Measurements from ENCODE around the gene ATF2.
"Not testable (repeated sequence)": the region's sequence is repeated elsewhere in the genome, so short reads cannot be mapped to it uniquely, and the experiment has no call there.

Gene ATF2

GRCh38 chr2:175131252-175131651 lies 36.8 kb downstream of the ATF2 start:
- H3K36me3 ChIP-seq (ENCODE audit: control insufficient read depth, low read depth, low read length): peaks cover 32% of the 10 kb centered on the region
- no peak overlapping the region for H3K4me3 ChIP-seq (ENCODE audit: low read length)
- H3K4me1 ChIP-seq (ENCODE audit: control insufficient read depth, low read depth, low read length): peaks cover 15% of the 10 kb centered on the region

GRCh38 chr2:175126661-175127060 lies 41.3 kb downstream of the ATF2 start:
- no peaks in the 10 kb centered on the region for H3K27me3 ChIP-seq (ENCODE audit: control insufficient read depth, insufficient read depth, low read length)
- peaks cover 5% of the 10 kb centered on the region for H3K4me1 ChIP-seq (ENCODE audit: control insufficient read depth, low read depth, low read length)
- H3K9me3 ChIP-seq (ENCODE audit: control insufficient read depth, low read depth, low read length): no peaks in the 10 kb centered on the region
- H3K27ac ChIP-seq (ENCODE audit: low read length): no peak overlapping the region
- H3K4me3 ChIP-seq (ENCODE audit: low read length): no peak overlapping the region
- H3K9ac ChIP-seq (ENCODE audit: low read length): no peak overlapping the region
- H3K36me3 ChIP-seq (ENCODE audit: control insufficient read depth, low read depth, low read length): peaks cover 26% of the 10 kb centered on the region

More at GRCh38 chr2:175131252-175131651, 36.8 kb downstream of the ATF2 start:
- Histone ChIP-seq H3K27ac (ENCODE audit: low read length) (no peak overlapping the region), H3K9ac (ENCODE audit: low read length) (no peak overlapping the region), H3K9me3 (ENCODE audit: control insufficient read depth, low read depth, low read length) (no peaks in the 10 kb centered on the region), H3K27me3 (ENCODE audit: control insufficient read depth, insufficient read depth, low read length) (no peaks in the 10 kb centered on the region)

- Histone ChIP-seq H3K9ac (ENCODE audit: low read length) (no peak overlapping the region), H3K4me3 (ENCODE audit: low read length) (no peak overlapping the region), H3K27ac (ENCODE audit: low read length) (no peak overlapping the region), H3K9me3 (ENCODE audit: control insufficient read depth, low read depth, low read length) (no peaks in the 10 kb centered on the region), H3K27me3 (ENCODE audit: control insufficient read depth, insufficient read depth, low read length) (no peaks in the 10 kb centered on the region), H3K36me3 (ENCODE audit: control insufficient read depth, low read depth, low read length) (peaks cover 20% of the 10 kb centered on the region), H3K4me1 (ENCODE audit: control insufficient read depth, low read depth, low read length) (no peaks in the 10 kb centered on the region)
Observed at GRCh38 chr2:175123254-175123653, 44.7 kb downstream of the ATF2 start.

GRCh38 chr2:175111200-175111657 lies 56.8 kb downstream of the ATF2 start:
- Histone ChIP-seq H3K4me1 (ENCODE audit: control insufficient read depth, low read depth, low read length) (no peaks in the 10 kb centered on the region), H3K27ac (ENCODE audit: low read length) (no peak overlapping the region), H3K27me3 (ENCODE audit: control insufficient read depth, insufficient read depth, low read length) (no peaks in the 10 kb centered on the region), H3K36me3 (ENCODE audit: control insufficient read depth, low read depth, low read length) (peaks cover 50% of the 10 kb centered on the region), H3K4me3 (ENCODE audit: low read length) (no peak overlapping the region), H3K9me3 (ENCODE audit: control insufficient read depth, low read depth, low read length) (peaks cover 4% of the 10 kb centered on the region), H3K9ac (ENCODE audit: low read length) (no peak overlapping the region)

GRCh38 chr2:175108091-175108490 lies 59.9 kb downstream of the ATF2 start:
- not testable (repeated sequence) for H3K27ac ChIP-seq (ENCODE audit: low read length); H3K9ac ChIP-seq (ENCODE audit: low read length)
- H3K36me3 ChIP-seq (ENCODE audit: control insufficient read depth, low read depth, low read length): peaks cover 28% of the 10 kb centered on the region

GRCh38 chr2:175107146-175107545 lies 60.9 kb downstream of the ATF2 start:
- Histone ChIP-seq H3K27ac (ENCODE audit: low read length) (no peak overlapping the region), H3K4me3 (ENCODE audit: low read length) (no peak overlapping the region)

More at GRCh38 chr2:175108091-175108490, 59.9 kb downstream of the ATF2 start:
- H3K4me3 ChIP-seq (ENCODE audit: low read length); H3K27me3 ChIP-seq (ENCODE audit: control insufficient read depth, insufficient read depth, low read length); H3K4me1 ChIP-seq (ENCODE audit: control insufficient read depth, low read depth, low read length); H3K9me3 ChIP-seq (ENCODE audit: control insufficient read depth, low read depth, low read length): not testable (repeated sequence)

GRCh38 chr2:175103191-175103590 lies 64.8 kb downstream of the ATF2 start:
- peaks cover 8% of the 10 kb centered on the region for H3K36me3 ChIP-seq (ENCODE audit: control insufficient read depth, low read depth, low read length)

More at GRCh38 chr2:175107146-175107545, 60.9 kb downstream of the ATF2 start:
- H3K4me1 ChIP-seq (ENCODE audit: control insufficient read depth, low read depth, low read length): no peaks in the 10 kb centered on the region
- H3K9me3 ChIP-seq (ENCODE audit: control insufficient read depth, low read depth, low read length): peaks cover 4% of the 10 kb centered on the region
- H3K27me3 ChIP-seq (ENCODE audit: control insufficient read depth, insufficient read depth, low read length): no peaks in the 10 kb centered on the region
- no peak overlapping the region for H3K9ac ChIP-seq (ENCODE audit: low read length)
- H3K36me3 ChIP-seq (ENCODE audit: control insufficient read depth, low read depth, low read length): peaks cover 24% of the 10 kb centered on the region

GRCh38 chr2:175101514-175101913 lies 66.5 kb downstream of the ATF2 start:
- Histone ChIP-seq H3K27ac (ENCODE audit: low read length) (no peak overlapping the region), H3K9ac (ENCODE audit: low read length) (no peak overlapping the region), H3K9me3 (ENCODE audit: control insufficient read depth, low read depth, low read length) (no peaks in the 10 kb centered on the region), H3K36me3 (ENCODE audit: control insufficient read depth, low read depth, low read length) (peaks cover 24% of the 10 kb centered on the region), H3K27me3 (ENCODE audit: control insufficient read depth, insufficient read depth, low read length) (no peaks in the 10 kb centered on the region), H3K4me1 (ENCODE audit: control insufficient read depth, low read depth, low read length) (no peaks in the 10 kb centered on the region), H3K4me3 (ENCODE audit: low read length) (no peak overlapping the region)

More at GRCh38 chr2:175103191-175103590, 64.8 kb downstream of the ATF2 start:
- H3K4me1 ChIP-seq (ENCODE audit: control insufficient read depth, low read depth, low read length): no peaks in the 10 kb centered on the region
- H3K9ac ChIP-seq (ENCODE audit: low read length): no peak overlapping the region
- H3K27me3 ChIP-seq (ENCODE audit: control insufficient read depth, insufficient read depth, low read length): no peaks in the 10 kb centered on the region
- no peak overlapping the region for H3K27ac ChIP-seq (ENCODE audit: low read length)
- no peaks in the 10 kb centered on the region for H3K9me3 ChIP-seq (ENCODE audit: control insufficient read depth, low read depth, low read length)
- no peak overlapping the region for H3K4me3 ChIP-seq (ENCODE audit: low read length)

GRCh38 chr2:175097297-175097696 lies 70.7 kb downstream of the ATF2 start:
- no peak overlapping the region for H3K4me3 ChIP-seq (ENCODE audit: low read length)
- no peaks in the 10 kb centered on the region for H3K9me3 ChIP-seq (ENCODE audit: control insufficient read depth, low read depth, low read length)
- H3K27ac ChIP-seq (ENCODE audit: low read length): no peak overlapping the region
- H3K4me1 ChIP-seq (ENCODE audit: control insufficient read depth, low read depth, low read length): no peaks in the 10 kb centered on the region
- no peak overlapping the region for H3K9ac ChIP-seq (ENCODE audit: low read length)
- H3K27me3 ChIP-seq (ENCODE audit: control insufficient read depth, insufficient read depth, low read length): no peaks in the 10 kb centered on the region
- peaks cover 39% of the 10 kb centered on the region for H3K36me3 ChIP-seq (ENCODE audit: control insufficient read depth, low read depth, low read length)

- H3K4me1 ChIP-seq (ENCODE audit: control insufficient read depth, low read depth, low read length); H3K9ac ChIP-seq (ENCODE audit: low read length); H3K27ac ChIP-seq (ENCODE audit: low read length); H3K9me3 ChIP-seq (ENCODE audit: control insufficient read depth, low read depth, low read length); H3K4me3 ChIP-seq (ENCODE audit: low read length); H3K27me3 ChIP-seq (ENCODE audit: control insufficient read depth, insufficient read depth, low read length): not testable (repeated sequence)
- H3K36me3 ChIP-seq (ENCODE audit: control insufficient read depth, low read depth, low read length): peaks cover 35% of the 10 kb centered on the region
Observed at GRCh38 chr2:175084117-175084516, 83.9 kb downstream of the ATF2 start.

- no peaks in the 10 kb centered on the region for H3K9me3 ChIP-seq (ENCODE audit: control insufficient read depth, low read depth, low read length)
- no peak overlapping the region for H3K27ac ChIP-seq (ENCODE audit: low read length)
- no peak overlapping the region for H3K9ac ChIP-seq (ENCODE audit: low read length)
- no peak overlapping the region for H3K4me3 ChIP-seq (ENCODE audit: low read length)
- H3K36me3 ChIP-seq (ENCODE audit: control insufficient read depth, low read depth, low read length): peaks cover 36% of the 10 kb centered on the region
- H3K27me3 ChIP-seq (ENCODE audit: control insufficient read depth, insufficient read depth, low read length): no peaks in the 10 kb centered on the region
- no peaks in the 10 kb centered on the region for H3K4me1 ChIP-seq (ENCODE audit: control insufficient read depth, low read depth, low read length)
Observed at GRCh38 chr2:175080479-175080878, 87.5 kb downstream of the ATF2 start.

GRCh38 chr2:175076272-175076671 lies 91.7 kb downstream of the ATF2 start:
- no peak overlapping the region for H3K4me3 ChIP-seq (ENCODE audit: low read length)
- no peaks in the 10 kb centered on the region for H3K27me3 ChIP-seq (ENCODE audit: control insufficient read depth, insufficient read depth, low read length)
- no peaks in the 10 kb centered on the region for H3K9me3 ChIP-seq (ENCODE audit: control insufficient read depth, low read depth, low read length)
- no peak overlapping the region for H3K27ac ChIP-seq (ENCODE audit: low read length)
- H3K4me1 ChIP-seq (ENCODE audit: control insufficient read depth, low read depth, low read length): no peaks in the 10 kb centered on the region
- no peak overlapping the region for H3K9ac ChIP-seq (ENCODE audit: low read length)
- peaks cover 37% of the 10 kb centered on the region for H3K36me3 ChIP-seq (ENCODE audit: control insufficient read depth, low read depth, low read length)
